Hindlimb muscle (tissue), 1 donor: ENCODE measurements around the gene CCL13. TPM values are rescaled to one million over a fixed set of nuclear protein-coding genes. Genes with fewer than 3 reads are reported as not detected.

Source experiments
- DNase-seq: peaks from one replicate; pipeline ENCODE4 v3.0.0-alpha.2; 2013
- polyA plus RNA-seq: library from polyadenylated mRNA; unstranded; fragments of 120-200 nt; gene quantifications from one replicate; pipeline ENCODE4 v1.2.1, GENCODE V29; 2013; ENCODE audit not compliant: insufficient read length

The CCL13 gene
- polyA plus RNA-seq, 1 donor, result 0.31 TPM

- no peak for DNase-seq
Observed at GRCh38 chr17:34364751-34365150, 8.5 kb downstream of the CCL13 start.

- no peak for DNase-seq
Observed at GRCh38 chr17:34365340-34365739, 9.1 kb downstream of the CCL13 start.

GRCh38 chr17:34366010-34366409 is 9.7 kb downstream of the CCL13 start:
- DNase-seq, result no peak

- no peak for DNase-seq
Observed at GRCh38 chr17:34366529-34367107, 10.3 kb downstream of the CCL13 start.

GRCh38 chr17:34367486-34368195 is 11.4 kb downstream of the CCL13 start:
- DNase-seq, result no peak

- no peak for DNase-seq
Observed at GRCh38 chr17:34368196-34368945, 12.1 kb downstream of the CCL13 start.

- no peak for DNase-seq
Observed at GRCh38 chr17:34368946-34369500, 12.7 kb downstream of the CCL13 start.

GRCh38 chr17:34369571-34369970 is 13.3 kb downstream of the CCL13 start:
- no peak for DNase-seq

GRCh38 chr17:34370376-34370996 is 14.2 kb downstream of the CCL13 start:
- DNase-seq, result no peak

GRCh38 chr17:34370997-34371395 is 14.7 kb downstream of the CCL13 start:
- no peak for DNase-seq

GRCh38 chr17:34371405-34372100 is 15.3 kb downstream of the CCL13 start:
- no peak for DNase-seq

GRCh38 chr17:34374457-34374856 is 18.2 kb downstream of the CCL13 start:
- DNase-seq, result no peak

- no peak for DNase-seq
Observed at GRCh38 chr17:34375426-34375997, 19.2 kb downstream of the CCL13 start.

GRCh38 chr17:34377078-34377823 is 21.0 kb downstream of the CCL13 start:
- no peak for DNase-seq

- DNase-seq, result no peak
Observed at GRCh38 chr17:34378664-34379101, 22.4 kb downstream of the CCL13 start.

- DNase-seq, result no peak
Observed at GRCh38 chr17:34379868-34380267, 23.6 kb downstream of the CCL13 start.

- DNase-seq, result no peak
Observed at GRCh38 chr17:34382621-34383124, 26.4 kb downstream of the CCL13 start.

GRCh38 chr17:34383216-34383615 is 26.9 kb downstream of the CCL13 start:
- DNase-seq, result no peak

GRCh38 chr17:34384271-34384670 is 28.0 kb downstream of the CCL13 start:
- DNase-seq, result no peak

GRCh38 chr17:34384822-34385605 is 28.7 kb downstream of the CCL13 start:
- DNase-seq, result no peak
